Measurements from ENCODE around the gene FCRL6. TPM values are rescaled to one million over a fixed set of nuclear protein-coding genes. Genes with fewer than 3 reads are reported as not detected.

The FCRL6 gene
- polyA plus RNA-seq, 3 donors, result 0.08 to 1.1 (median 0.19) TPM

GRCh38 chr1:159791031-159791430, 11.1 kb upstream of the FCRL6 start:
- WGBS, 3 donors, result 45 to 56% (median 50%) methylated on average over 3 of the region's 3 CpGs
- no peak overlapping the region for H3K27ac ChIP-seq (ENCODE audit: low read depth, low read length)

- 22 to 37% (median 34%) methylated on average over 3 of the region's 3 CpGs for WGBS, 3 donors
- no peak overlapping the region for H3K27ac ChIP-seq (ENCODE audit: low read depth, low read length)
Measured at GRCh38 chr1:159791461-159791860, 10.7 kb upstream of the FCRL6 start.

GRCh38 chr1:159795534-159795933, 6.6 kb upstream of the FCRL6 start:
- H3K27ac ChIP-seq (ENCODE audit: low read depth, low read length), result no peak overlapping the region
- WGBS, 3 donors, result 39 to 66% (median 56%) methylated on average over 5 of the region's 5 CpGs

- H3K27ac ChIP-seq (ENCODE audit: low read depth, low read length), result no peak overlapping the region
- whole genome bisulfite sequencing, 3 donors, result 2 to 6% (median 5%) methylated on average over 2 of the region's 2 CpGs
Measured at GRCh38 chr1:159798893-159799292, 3.3 kb upstream of the FCRL6 start.

GRCh38 chr1:159799446-159799985, 2.6 kb upstream of the FCRL6 start:
- no peak overlapping the region for H3K27ac ChIP-seq (ENCODE audit: low read depth, low read length)
- WGBS, 3 donors, result 92 to 98% (median 94%) methylated on average over 4 of the region's 4 CpGs

GRCh38 chr1:159800177-159800930, 1.8 kb upstream of the FCRL6 start:
- 50 to 70% (median 61%) methylated on average over 8 of the region's 8 CpGs for WGBS, 3 donors

GRCh38 chr1:159803956-159804689, 2.0 kb downstream of the FCRL6 start:
- WGBS, 3 donors, result 63 to 78% (median 64%) methylated on average over 7 of the region's 7 CpGs
- H3K27ac ChIP-seq (ENCODE audit: low read depth, low read length), result no peak overlapping the region

More at GRCh38 chr1:159800177-159800930, 1.8 kb upstream of the FCRL6 start:
- H3K27ac ChIP-seq (ENCODE audit: low read depth, low read length), result no peak overlapping the region

GRCh38 chr1:159804924-159805323, 2.8 kb downstream of the FCRL6 start:
- WGBS, 3 donors, result 27 to 78% (median 48%) methylated on average over 2 of the region's 2 CpGs
- no peak overlapping the region for H3K27ac ChIP-seq (ENCODE audit: low read depth, low read length)

GRCh38 chr1:159815926-159816325, 13.8 kb downstream of the FCRL6 start:
- no peak overlapping the region for H3K27ac ChIP-seq (ENCODE audit: low read depth, low read length)
- WGBS, 3 donors, result 83 to 96% (median 95%) methylated on average over 8 of the region's 8 CpGs

GRCh38 chr1:159817276-159818041, 15.3 kb downstream of the FCRL6 start:
- H3K27ac ChIP-seq (ENCODE audit: low read depth, low read length), result no peak overlapping the region
- WGBS, 3 donors, result 65 to 86% (median 84%) methylated on average over 11 of the region's 11 CpGs

- H3K27ac ChIP-seq (ENCODE audit: low read depth, low read length), result no peak overlapping the region
- 53 to 83% (median 62%) methylated on average over 9 of the region's 9 CpGs for whole genome bisulfite sequencing, 3 donors
Measured at GRCh38 chr1:159821171-159821867, 19.2 kb downstream of the FCRL6 start.

GRCh38 chr1:159823406-159823805, 21.2 kb downstream of the FCRL6 start:
- 28 to 49% (median 44%) methylated on average over 7 of the region's 7 CpGs for WGBS, 3 donors
- H3K27ac ChIP-seq (ENCODE audit: low read depth, low read length), result no peak overlapping the region

GRCh38 chr1:159825564-159825963, 23.4 kb downstream of the FCRL6 start:
- 57 to 67% (median 61%) methylated on average over 3 of the region's 3 CpGs for WGBS, 3 donors

GRCh38 chr1:159826441-159827101, 24.4 kb downstream of the FCRL6 start, which contains the start of gene SLAMF8:
Gene SLAMF8, plus strand, starts transcription at chr1:159826873. Its CDS starts 26 bp downstream, at chr1:159826899.
- no peak within 1 kb of the TSS for H3K27ac ChIP-seq (ENCODE audit: low read depth, low read length)
- WGBS, 3 donors, result 50 to 72% (median 51%) methylated on average over 11 of the region's 11 CpGs

More at GRCh38 chr1:159825564-159825963, 23.4 kb downstream of the FCRL6 start:
- H3K27ac ChIP-seq (ENCODE audit: low read depth, low read length), result no peak overlapping the region

- no peak overlapping the region for H3K27ac ChIP-seq (ENCODE audit: low read depth, low read length)
- 86 to 93% (median 90%) methylated on average over 6 of the region's 6 CpGs for WGBS, 3 donors
Measured at GRCh38 chr1:159827102-159827490, 24.9 kb downstream of the FCRL6 start.

- WGBS, 3 donors, result 86 to 89% (median 87%) methylated on average over 3 of the region's 3 CpGs
- H3K27ac ChIP-seq (ENCODE audit: low read depth, low read length), result no peak overlapping the region
Measured at GRCh38 chr1:159827549-159827948, 25.4 kb downstream of the FCRL6 start.

GRCh38 chr1:159828176-159828575, 26.0 kb downstream of the FCRL6 start:
- H3K27ac ChIP-seq (ENCODE audit: low read depth, low read length), result no peak overlapping the region
- WGBS, 3 donors, result 70 to 96% (median 96%) methylated on average over 3 of the region's 3 CpGs

Data from adipose tissue (tissue), 3 donors.